GM04503 (cell line): ENCODE results near the gene NEO1.

Experiments used
- DNase-seq: peaks from one replicate; pipeline ENCODE4 v3.0.0-alpha.2; 2012; ENCODE audit warnings: low read depth

The NEO1 gene

DNA sequence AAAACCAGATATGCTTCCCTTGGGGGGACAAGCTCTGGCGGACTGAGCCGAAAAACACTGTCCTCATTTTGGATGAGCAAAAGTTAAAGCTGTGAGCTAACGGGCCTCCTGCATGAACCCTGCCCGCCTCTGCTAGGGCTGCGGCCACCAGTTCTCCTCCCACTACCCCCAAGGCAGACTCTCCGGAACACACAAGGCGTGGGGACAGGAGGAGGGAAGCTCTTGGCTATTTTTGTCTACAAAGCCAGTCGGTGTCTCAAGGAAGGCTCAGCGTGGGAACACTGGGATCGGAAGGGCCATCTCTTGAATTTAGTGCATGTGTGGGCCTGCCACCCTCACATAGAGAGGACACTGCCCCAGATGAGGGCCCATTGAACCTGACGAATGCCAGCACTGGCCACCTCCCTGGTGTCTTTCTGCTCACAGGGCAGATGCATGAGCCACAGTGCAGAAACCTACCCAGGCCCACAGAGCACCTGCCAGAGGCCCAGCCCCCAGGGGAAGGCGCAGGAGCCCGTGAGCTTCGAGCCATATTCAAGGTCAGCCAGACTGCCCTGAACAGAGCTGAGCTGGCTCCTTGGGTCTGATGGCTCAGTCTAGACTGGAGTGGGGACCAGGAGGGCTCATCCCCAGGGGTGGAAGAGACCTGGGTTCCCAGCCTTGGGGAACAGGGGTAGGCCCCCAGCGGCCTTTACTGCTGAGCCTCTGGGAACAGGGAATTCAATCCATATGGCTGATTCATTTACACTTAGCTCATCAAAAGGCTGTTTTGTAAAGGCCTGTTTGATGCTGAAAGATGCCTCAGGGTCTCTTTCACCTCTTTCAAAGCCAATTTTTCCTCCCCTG lies 278.2 kb downstream of the NEO1 start:
- DNase-seq = no peak

GRCh38 chr15:73331501-73331900 lies 279.2 kb downstream of the NEO1 start:
- no peak for DNase-seq

- no peak for DNase-seq
These were observed 280.0 kb downstream of the NEO1 start for GRCh38 chr15:73331991-73332925.

DNA sequence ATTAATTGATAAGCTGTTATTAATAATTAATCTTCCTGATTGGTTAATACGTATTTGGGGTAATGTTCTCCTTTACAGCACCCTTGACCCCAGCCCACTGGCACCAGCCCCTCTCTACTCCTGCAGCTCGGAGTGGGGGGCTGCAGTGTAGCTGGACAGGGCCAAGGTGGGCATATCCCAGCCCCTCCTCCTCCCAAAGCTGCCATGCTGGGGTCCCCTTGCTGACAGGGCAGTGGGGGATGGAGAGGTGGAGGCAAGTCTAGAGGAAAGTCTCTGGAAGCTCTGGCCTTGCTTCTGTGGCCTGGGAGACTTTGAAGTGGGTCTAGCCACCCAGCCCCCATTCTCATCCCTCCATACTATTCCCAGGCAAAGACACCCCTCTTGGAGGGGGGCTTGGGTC lies 280.7 kb downstream of the NEO1 start:
- no peak for DNase-seq

DNA sequence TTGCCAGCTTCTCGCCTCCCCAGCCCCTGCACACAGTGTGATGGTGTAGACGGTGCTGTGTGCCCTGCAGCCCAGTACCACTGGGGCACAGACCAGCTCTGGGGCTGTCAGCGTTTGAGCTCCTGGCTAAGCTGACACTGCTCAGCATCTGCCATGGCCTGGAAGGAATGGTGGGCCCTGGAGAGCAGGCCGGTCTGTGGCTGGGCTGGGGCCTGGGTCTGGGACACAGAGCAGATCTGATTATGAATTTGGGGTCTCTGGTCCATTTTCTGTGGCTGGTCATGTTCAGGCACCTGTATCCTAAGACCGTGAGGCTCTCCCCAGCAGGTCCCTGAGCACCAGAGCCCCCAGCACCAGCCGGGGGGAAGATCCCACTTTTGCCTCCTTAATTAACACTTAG lies 281.8 kb downstream of the NEO1 start:
- no peak for DNase-seq

GRCh38 chr15:73335026-73335425 lies 282.8 kb downstream of the NEO1 start:
- no peak for DNase-seq

GRCh38 chr15:73335471-73335870 lies 283.2 kb downstream of the NEO1 start:
- DNase-seq = no peak

DNA sequence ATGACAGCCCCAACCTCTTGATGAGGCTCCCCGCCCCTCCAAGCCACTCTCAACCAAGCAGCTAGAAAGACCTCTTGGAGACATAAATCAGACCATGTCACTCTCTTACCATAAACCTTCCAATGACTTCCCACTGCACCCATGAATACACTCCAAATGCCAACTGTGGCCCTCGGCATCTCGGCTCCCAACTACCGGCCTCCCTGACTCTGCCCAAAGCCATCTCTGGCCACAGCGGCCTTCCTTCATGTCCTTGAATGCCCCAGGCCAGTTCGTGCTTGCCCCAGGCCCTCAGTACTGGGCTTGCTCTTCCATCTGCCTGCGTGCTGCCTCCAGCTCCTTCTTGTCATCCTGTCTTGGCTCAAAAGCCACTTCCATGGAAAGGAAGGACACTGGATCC lies 284.5 kb downstream of the NEO1 start:
- no peak for DNase-seq

GRCh38 chr15:73337187-73337586 lies 284.9 kb downstream of the NEO1 start:
- no peak for DNase-seq

- no peak for DNase-seq
These were observed 285.8 kb downstream of the NEO1 start for GRCh38 chr15:73338058-73338457.

DNA sequence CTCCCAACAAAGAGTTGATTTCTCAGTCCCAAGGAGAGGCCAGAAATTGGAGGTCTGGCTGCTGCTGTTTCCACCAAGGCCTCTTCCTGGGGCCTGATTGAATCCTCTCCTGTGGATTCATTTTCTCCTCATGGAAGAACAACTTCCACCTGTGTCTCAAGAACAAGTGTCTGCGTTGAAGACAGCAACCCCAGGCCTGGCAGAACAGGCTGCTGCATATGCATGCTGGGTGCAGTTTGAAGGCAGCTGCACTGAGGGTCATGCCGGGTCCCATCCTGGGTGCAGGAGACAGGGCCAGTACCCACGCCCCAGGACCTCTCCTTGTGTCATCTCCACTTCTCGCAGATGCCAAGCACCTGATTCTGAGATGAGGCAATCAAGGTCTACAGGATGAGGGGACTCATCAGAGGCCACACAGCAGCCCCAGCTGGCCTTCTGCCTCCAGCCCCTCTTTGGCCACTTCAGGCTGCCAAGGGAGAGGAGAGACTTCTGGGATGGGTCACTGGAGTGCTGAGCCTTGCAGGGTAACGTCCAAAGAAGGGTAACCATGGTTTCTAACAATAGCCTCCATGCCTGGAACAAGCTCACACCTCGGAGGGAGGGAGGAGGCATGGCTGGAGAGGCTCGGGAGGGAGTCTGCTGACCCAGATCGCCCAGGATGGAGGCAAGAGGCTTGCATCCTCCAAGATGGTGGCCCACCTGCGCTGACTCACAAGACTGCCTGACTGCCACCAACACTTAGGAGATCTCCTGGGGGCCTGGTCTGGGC lies 286.5 kb downstream of the NEO1 start:
- DNase-seq = no peak

- DNase-seq = no peak
These were observed 288.4 kb downstream of the NEO1 start for GRCh38 chr15:73340502-73341192.

GRCh38 chr15:73341886-73342600 lies 289.8 kb downstream of the NEO1 start:
- DNase-seq = no peak

- DNase-seq = no peak
These were observed 291.8 kb downstream of the NEO1 start for GRCh38 chr15:73344056-73344455.

DNA sequence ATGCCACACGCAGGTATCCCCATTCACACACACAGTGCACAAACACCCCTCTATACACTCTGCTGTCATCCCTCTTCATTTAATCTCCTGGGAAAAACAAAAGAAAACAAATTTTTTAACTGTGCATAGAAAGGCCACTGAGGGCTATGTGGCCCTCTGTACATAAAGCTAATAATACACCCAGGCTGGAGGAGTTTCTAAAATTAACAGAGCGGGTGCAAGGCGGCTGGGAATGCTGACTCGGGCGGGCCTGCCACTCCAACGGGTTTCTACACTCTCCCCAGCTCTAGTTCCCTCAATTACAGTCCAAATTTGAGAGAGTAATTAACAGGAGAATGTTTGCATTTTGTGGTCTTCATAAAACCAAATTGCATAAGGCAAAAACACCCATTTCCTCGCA lies 293.4 kb downstream of the NEO1 start:
- DNase-seq = no peak

DNA sequence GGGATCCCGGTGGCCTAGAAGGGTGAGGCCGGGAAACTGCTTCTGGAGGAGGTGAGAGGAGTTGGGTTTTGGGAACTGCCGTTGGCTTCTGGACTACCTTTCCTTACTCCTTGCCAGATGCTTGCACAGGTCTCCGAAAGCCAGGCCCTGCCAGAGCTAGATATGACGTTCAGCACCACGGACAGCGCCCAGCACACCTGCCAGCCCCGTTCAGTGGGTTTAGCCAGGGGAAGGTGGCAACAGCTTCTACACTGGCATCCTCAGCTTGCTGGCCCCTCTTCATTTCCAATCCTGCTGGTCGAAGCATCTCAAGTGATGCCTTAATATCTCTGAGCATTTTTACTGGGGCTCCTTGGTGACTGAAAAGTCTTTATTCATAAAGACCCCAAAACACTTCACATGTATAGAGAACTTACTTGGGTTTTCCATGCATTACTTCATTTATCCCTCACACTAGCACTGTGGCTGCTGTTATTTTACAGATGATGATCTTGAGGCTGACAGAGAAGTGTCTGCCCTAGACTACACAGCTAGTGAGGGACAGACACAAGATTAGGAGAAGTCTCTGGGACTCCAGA lies 294.6 kb downstream of the NEO1 start:
- DNase-seq = no peak

DNA sequence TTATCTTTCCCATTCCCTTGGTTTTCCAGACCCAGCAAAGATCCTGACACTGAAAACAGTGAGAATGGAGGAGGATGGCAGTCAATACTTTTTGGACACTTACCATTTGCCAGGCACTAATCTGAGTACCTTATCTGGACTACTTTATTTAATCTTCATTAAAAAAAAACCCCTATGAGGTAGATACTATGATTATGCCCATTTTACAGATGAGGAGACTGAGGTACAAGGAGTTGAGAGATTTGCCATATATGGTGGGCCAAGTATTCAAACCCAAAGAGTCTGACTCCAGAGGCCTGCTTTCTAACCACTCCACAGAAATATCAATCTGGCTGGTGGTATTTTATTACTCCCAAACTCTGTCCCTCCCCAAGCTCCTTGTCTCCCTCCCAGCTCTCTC lies 296.9 kb downstream of the NEO1 start:
- DNase-seq = no peak

- DNase-seq = no peak
These were observed 299.8 kb downstream of the NEO1 start for GRCh38 chr15:73352082-73352481.

GRCh38 chr15:73353734-73354133 lies 301.5 kb downstream of the NEO1 start:
- DNase-seq = no peak

- DNase-seq = no peak
These were observed 302.0 kb downstream of the NEO1 start for GRCh38 chr15:73354241-73354640.
